ENCODE results near the gene UPK2. TPM values are rescaled to one million over a fixed set of nuclear protein-coding genes. Genes with fewer than 3 reads are reported as not detected.
"Not testable (repeated sequence)": the region's sequence is repeated elsewhere in the genome, so short reads cannot be mapped to it uniquely, and the experiment has no call there.

Gene UPK2
- total and polyA plus RNA-seq, 5 donors = not detected

- H3K9me3 ChIP-seq (ENCODE audit: control insufficient read depth, low read length) = no peaks in the 10 kb centered on the region
- H3K27me3 ChIP-seq (ENCODE audit: control insufficient read depth, insufficient read depth) = no peaks in the 10 kb centered on the region
- no peak overlapping the region for H3K4me3 ChIP-seq (ENCODE audit: low read length)
- no peaks in the 10 kb centered on the region for H3K4me1 ChIP-seq (ENCODE audit: control insufficient read depth, insufficient read depth, low read length)
- intact Hi-C loops (cut with DNase I) = no loop called here
- 70% methylated on average over 3 of the region's 3 CpGs for WGBS
- DNase-seq (no peak), ATAC-seq (no peak)
- H3K27ac ChIP-seq (ENCODE audit: low read length) = no peak overlapping the region
These were observed 8.1 kb upstream of the UPK2 start for GRCh38 chr11:118948000-118948399.

GRCh38 chr11:118953265-118953664 is 2.8 kb upstream of the UPK2 start:
- ATAC-seq (no peak), DNase-seq (no peak)
- Histone ChIP-seq H3K4me1 (ENCODE audit: control insufficient read depth, insufficient read depth, low read length) (no peaks in the 10 kb centered on the region), H3K27ac (ENCODE audit: low read length) (no peak overlapping the region), H3K9me3 (ENCODE audit: control insufficient read depth, low read length) (no peaks in the 10 kb centered on the region), H3K4me3 (ENCODE audit: low read length) (no peak overlapping the region), H3K27me3 (ENCODE audit: control insufficient read depth, insufficient read depth) (no peaks in the 10 kb centered on the region)
- WGBS = 29% methylated on average over 6 of the region's 6 CpGs
- intact Hi-C loops (cut with DNase I) = loop anchor here in 2 of 4 donors (10.0 kb wide), 2 partner anchors 48 to 258 kb away; no protein-coding TSS in a partner anchor

GRCh38 chr11:118953976-118954375 is 2.1 kb upstream of the UPK2 start:
- not testable (repeated sequence) for H3K27ac ChIP-seq (ENCODE audit: low read length); H3K4me3 ChIP-seq (ENCODE audit: low read length); ATAC-seq; H3K4me1 ChIP-seq (ENCODE audit: control insufficient read depth, insufficient read depth, low read length); DNase-seq; H3K9me3 ChIP-seq (ENCODE audit: control insufficient read depth, low read length); H3K27me3 ChIP-seq (ENCODE audit: control insufficient read depth, insufficient read depth)
- intact Hi-C loops (cut with DNase I) = loop anchor here in 2 of 4 donors (2.0 to 10.0 kb wide), 3 partner anchors 47 to 259 kb away; no protein-coding TSS in a partner anchor
- WGBS = 72% methylated on average over 6 of the region's 6 CpGs

- ATAC-seq (no peak), DNase-seq (no peak)
- Histone ChIP-seq H3K4me1 (ENCODE audit: control insufficient read depth, insufficient read depth, low read length) (no peaks in the 10 kb centered on the region), H3K9me3 (ENCODE audit: control insufficient read depth, low read length) (no peaks in the 10 kb centered on the region), H3K27ac (ENCODE audit: low read length) (no peak overlapping the region), H3K4me3 (ENCODE audit: low read length) (no peak overlapping the region), H3K27me3 (ENCODE audit: control insufficient read depth, insufficient read depth) (no peaks in the 10 kb centered on the region)
- 52% methylated on average over 14 of the region's 14 CpGs for WGBS
- intact Hi-C loops (cut with DNase I) = loop anchor here (5.0 to 10.0 kb wide), 4 partner anchors 52 to 270 kb away; no protein-coding TSS in a partner anchor
These were observed 860 bp downstream of the UPK2 start for GRCh38 chr11:118956847-118957469.

- H3K27me3 ChIP-seq (ENCODE audit: control insufficient read depth, insufficient read depth) = no peaks in the 10 kb centered on the region
- ATAC-seq (no peak), DNase-seq (no peak)
- H3K4me3 ChIP-seq (ENCODE audit: low read length) = no peak overlapping the region
- H3K4me1 ChIP-seq (ENCODE audit: control insufficient read depth, insufficient read depth, low read length) = no peaks in the 10 kb centered on the region
- intact Hi-C loops (cut with DNase I) = loop anchor here (5.0 to 10.0 kb wide), 4 partner anchors 53 to 270 kb away; no protein-coding TSS in a partner anchor
- H3K27ac ChIP-seq (ENCODE audit: low read length) = no peak overlapping the region
- H3K9me3 ChIP-seq (ENCODE audit: control insufficient read depth, low read length) = no peaks in the 10 kb centered on the region
- WGBS = 81% methylated on average over 11 of the region's 11 CpGs
These were observed 1.5 kb downstream of the UPK2 start for GRCh38 chr11:118957549-118957948.

GRCh38 chr11:118957968-118958367 is 1.9 kb downstream of the UPK2 start:
- Histone ChIP-seq H3K4me3 (ENCODE audit: low read length) (no peak overlapping the region), H3K4me1 (ENCODE audit: control insufficient read depth, insufficient read depth, low read length) (no peaks in the 10 kb centered on the region), H3K9me3 (ENCODE audit: control insufficient read depth, low read length) (no peaks in the 10 kb centered on the region), H3K27me3 (ENCODE audit: control insufficient read depth, insufficient read depth) (no peaks in the 10 kb centered on the region), H3K27ac (ENCODE audit: low read length) (no peak overlapping the region)
- 90% methylated on average over 8 of the region's 8 CpGs for WGBS
- DNase-seq (no peak), ATAC-seq (no peak)
- intact Hi-C loops (cut with DNase I) = loop anchor here (5.0 to 10.0 kb wide), 4 partner anchors 53 to 271 kb away; no protein-coding TSS in a partner anchor

- DNase-seq = no peak
- intact Hi-C loops (cut with DNase I) = loop anchor here (5.0 to 10.0 kb wide), 4 partner anchors 54 to 271 kb away; no protein-coding TSS in a partner anchor
These were observed 2.5 kb downstream of the UPK2 start for GRCh38 chr11:118958577-118958976.

GRCh38 chr11:118961189-118961588 is 5.1 kb downstream of the UPK2 start:
- ATAC-seq = no peak
- H3K9me3 ChIP-seq (ENCODE audit: control insufficient read depth, low read length) = no peaks in the 10 kb centered on the region
- H3K27ac ChIP-seq (ENCODE audit: low read length) = no peak overlapping the region
- no peak for DNase-seq
- H3K4me1 ChIP-seq (ENCODE audit: control insufficient read depth, insufficient read depth, low read length) = no peaks in the 10 kb centered on the region
- no peaks in the 10 kb centered on the region for H3K27me3 ChIP-seq (ENCODE audit: control insufficient read depth, insufficient read depth)
- intact Hi-C loops (cut with DNase I) = no loop called here
- 82% methylated on average over 5 of the region's 5 CpGs for WGBS
- H3K4me3 ChIP-seq (ENCODE audit: low read length) = no peak overlapping the region

More at GRCh38 chr11:118958577-118958976, 2.5 kb downstream of the UPK2 start:
- Histone ChIP-seq H3K4me3 (ENCODE audit: low read length) (no peak overlapping the region), H3K27me3 (ENCODE audit: control insufficient read depth, insufficient read depth) (no peaks in the 10 kb centered on the region), H3K4me1 (ENCODE audit: control insufficient read depth, insufficient read depth, low read length) (no peaks in the 10 kb centered on the region), H3K9me3 (ENCODE audit: control insufficient read depth, low read length) (no peaks in the 10 kb centered on the region), H3K27ac (ENCODE audit: low read length) (no peak overlapping the region)
- no peak for ATAC-seq
- 77% methylated on average over 2 of the region's 2 CpGs for WGBS

- WGBS = 59% methylated on average over 11 of the region's 11 CpGs
- H3K27ac ChIP-seq (ENCODE audit: low read length) = no peak overlapping the region
- ATAC-seq = no peak
- no peaks in the 10 kb centered on the region for H3K27me3 ChIP-seq (ENCODE audit: control insufficient read depth, insufficient read depth)
- no peak overlapping the region for H3K4me3 ChIP-seq (ENCODE audit: low read length)
- no peaks in the 10 kb centered on the region for H3K9me3 ChIP-seq (ENCODE audit: control insufficient read depth, low read length)
- intact Hi-C loops (cut with DNase I) = no loop called here
- H3K4me1 ChIP-seq (ENCODE audit: control insufficient read depth, insufficient read depth, low read length) = no peaks in the 10 kb centered on the region
- DNase-seq = no peak
These were observed 5.5 kb downstream of the UPK2 start for GRCh38 chr11:118961591-118961990.

GRCh38 chr11:118969508-118969907 is 13.4 kb downstream of the UPK2 start:
- H3K27ac ChIP-seq (ENCODE audit: low read length); H3K27me3 ChIP-seq (ENCODE audit: control insufficient read depth, insufficient read depth); DNase-seq; ATAC-seq; H3K4me1 ChIP-seq (ENCODE audit: control insufficient read depth, insufficient read depth, low read length); H3K4me3 ChIP-seq (ENCODE audit: low read length); H3K9me3 ChIP-seq (ENCODE audit: control insufficient read depth, low read length); intact Hi-C loops (cut with DNase I): not testable (repeated sequence)
- 93% methylated on average over 2 of the region's 2 CpGs for WGBS

- Histone ChIP-seq H3K9me3 (ENCODE audit: control insufficient read depth, low read length) (no peaks in the 10 kb centered on the region), H3K27me3 (ENCODE audit: control insufficient read depth, insufficient read depth) (no peaks in the 10 kb centered on the region), H3K4me1 (ENCODE audit: control insufficient read depth, insufficient read depth, low read length) (no peaks in the 10 kb centered on the region), H3K4me3 (ENCODE audit: low read length) (no peak within 1 kb of the TSS), H3K27ac (ENCODE audit: low read length) (no peak within 1 kb of the TSS)
- DNase-seq (no peak), ATAC-seq (no peak)
- WGBS = 32% methylated on average over 33 of the region's 33 CpGs
- intact Hi-C loops (cut with DNase I) = no loop called here
These were observed 15.5 kb downstream of the UPK2 start, which contains the start of gene FOXR1 for GRCh38 chr11:118971646-118972045. FOXR1 (plus strand) TSS chr11:118971761; CDS start chr11:118971932, 171 bp downstream.

Measured in right cardiac atrium (tissue), 5 donors.